Measurements from ENCODE around the gene EMSY.

EMSY gene

GRCh38 chr11:76426660-76427059 is 18.2 kb upstream of the EMSY start:
- TF ChIP-seq CTCF (IDR thresholded peaks at IDR 0.05; ENCODE audit: control insufficient read depth, insufficient read depth, low read depth, low read length, missing control alignments) = no peak

DNA sequence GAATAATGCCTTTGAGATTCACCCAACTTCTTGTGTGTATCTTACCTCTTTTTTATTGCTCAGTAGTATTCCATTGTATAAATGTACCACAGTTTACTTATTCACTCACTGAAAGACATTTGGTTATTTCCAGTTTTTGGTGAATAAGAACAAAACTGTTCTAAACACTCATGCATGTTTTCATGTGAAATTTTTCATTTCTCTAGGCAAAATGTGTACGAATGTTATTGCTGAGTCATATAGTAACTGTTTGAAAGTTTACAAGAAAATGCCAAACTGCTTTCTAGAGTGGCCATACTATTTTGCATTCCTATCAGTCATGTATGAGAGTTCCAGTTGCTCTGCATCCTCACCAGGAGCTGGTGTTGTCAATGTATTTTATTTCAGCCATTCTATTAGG is 8.8 kb upstream of the EMSY start:
- no peak for DNase-seq (ENCODE audit: low read depth)
- TF ChIP-seq CTCF (IDR thresholded peaks at IDR 0.05; ENCODE audit: control insufficient read depth, insufficient read depth, low read depth, low read length, missing control alignments) = no peak
- H3K4me3 ChIP-seq (ENCODE audit: control insufficient read depth, low read depth, low read length) = no peak overlapping the region

More at GRCh38 chr11:76426660-76427059, 18.2 kb upstream of the EMSY start:
- H3K4me3 ChIP-seq (ENCODE audit: control insufficient read depth, low read depth, low read length) = no peak overlapping the region
- no peak for DNase-seq (ENCODE audit: low read depth)

- no peak for TF ChIP-seq CTCF (IDR thresholded peaks at IDR 0.05; ENCODE audit: control insufficient read depth, insufficient read depth, low read depth, low read length, missing control alignments)
- DNase-seq (ENCODE audit: low read depth) = no peak
- peak overlapping the region; percentile 96 for H3K4me3 ChIP-seq (ENCODE audit: control insufficient read depth, low read depth, low read length)
Measured at GRCh38 chr11:76443268-76443980, 1.4 kb upstream of the EMSY start.

DNA sequence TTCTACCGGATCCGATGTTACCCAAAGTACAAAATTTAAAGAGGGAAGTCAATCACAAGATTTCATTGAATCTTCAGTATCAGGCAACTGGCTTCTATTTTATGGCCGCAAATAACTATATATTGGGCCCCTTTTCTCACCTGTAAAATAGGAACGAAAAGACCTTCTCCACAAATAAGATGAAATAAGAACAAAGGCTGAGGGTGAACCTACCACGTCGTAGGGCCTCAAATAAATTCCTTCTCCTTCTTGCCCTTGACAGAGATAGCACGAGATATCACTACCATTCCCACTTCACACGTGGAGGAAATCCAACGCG is 794 bp upstream of the EMSY start:
- no peak for DNase-seq (ENCODE audit: low read depth)
- TF ChIP-seq CTCF (IDR thresholded peaks at IDR 0.05; ENCODE audit: control insufficient read depth, insufficient read depth, low read depth, low read length, missing control alignments) = no peak
- H3K4me3 ChIP-seq (ENCODE audit: control insufficient read depth, low read depth, low read length) = peak overlapping the region; percentile 96

- DNase-seq (ENCODE audit: low read depth) = peak; percentile 25
- peak overlapping the region; percentile 96 for H3K4me3 ChIP-seq (ENCODE audit: control insufficient read depth, low read depth, low read length)
- TF ChIP-seq CTCF (IDR thresholded peaks at IDR 0.05; ENCODE audit: control insufficient read depth, insufficient read depth, low read depth, low read length, missing control alignments) = peak; percentile 18
Measured at GRCh38 chr11:76445121-76446084, 585 bp downstream of the EMSY start.

DNA sequence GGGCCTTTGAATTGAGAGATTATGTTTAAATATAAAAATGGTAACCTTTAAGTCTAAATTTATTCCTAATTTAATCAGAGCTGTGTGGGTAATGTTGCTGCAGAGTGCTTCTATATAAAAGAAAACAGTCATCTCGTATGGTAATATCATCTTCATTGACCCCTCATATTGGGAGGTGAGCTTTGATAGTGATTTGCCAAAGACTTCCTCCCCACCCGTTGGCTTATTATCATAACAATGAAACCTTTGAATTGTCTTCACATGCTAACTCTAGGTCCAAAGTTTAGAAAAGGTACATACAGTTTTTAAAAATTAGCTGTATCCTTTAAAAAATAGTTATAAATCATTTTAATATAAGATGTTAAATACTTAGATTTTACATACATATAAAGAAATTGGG is 3.7 kb downstream of the EMSY start:
- TF ChIP-seq CTCF (IDR thresholded peaks at IDR 0.05; ENCODE audit: control insufficient read depth, insufficient read depth, low read depth, low read length, missing control alignments) = no peak
- no peak overlapping the region for H3K4me3 ChIP-seq (ENCODE audit: control insufficient read depth, low read depth, low read length)
- no peak for DNase-seq (ENCODE audit: low read depth)

Measured in AG09309 (cell line).